Activated T-cell treated with anti-CD3 and anti-CD28 coated beads for 1 hour (primary cell): ENCODE data around the gene DDX43.
A peak's percentile ranks its signal among the peaks of the same experiment; 100 is the strongest.
"Not testable (repeated sequence)": the region's sequence is repeated elsewhere in the genome, so short reads cannot be mapped to it uniquely, and the experiment has no call there.

Experiments used
- DNase-seq: peaks from one replicate; pipeline ENCODE4 v3.0.0-alpha.2; 2020; ENCODE audit warnings: low read depth

DDX43 gene

DNA sequence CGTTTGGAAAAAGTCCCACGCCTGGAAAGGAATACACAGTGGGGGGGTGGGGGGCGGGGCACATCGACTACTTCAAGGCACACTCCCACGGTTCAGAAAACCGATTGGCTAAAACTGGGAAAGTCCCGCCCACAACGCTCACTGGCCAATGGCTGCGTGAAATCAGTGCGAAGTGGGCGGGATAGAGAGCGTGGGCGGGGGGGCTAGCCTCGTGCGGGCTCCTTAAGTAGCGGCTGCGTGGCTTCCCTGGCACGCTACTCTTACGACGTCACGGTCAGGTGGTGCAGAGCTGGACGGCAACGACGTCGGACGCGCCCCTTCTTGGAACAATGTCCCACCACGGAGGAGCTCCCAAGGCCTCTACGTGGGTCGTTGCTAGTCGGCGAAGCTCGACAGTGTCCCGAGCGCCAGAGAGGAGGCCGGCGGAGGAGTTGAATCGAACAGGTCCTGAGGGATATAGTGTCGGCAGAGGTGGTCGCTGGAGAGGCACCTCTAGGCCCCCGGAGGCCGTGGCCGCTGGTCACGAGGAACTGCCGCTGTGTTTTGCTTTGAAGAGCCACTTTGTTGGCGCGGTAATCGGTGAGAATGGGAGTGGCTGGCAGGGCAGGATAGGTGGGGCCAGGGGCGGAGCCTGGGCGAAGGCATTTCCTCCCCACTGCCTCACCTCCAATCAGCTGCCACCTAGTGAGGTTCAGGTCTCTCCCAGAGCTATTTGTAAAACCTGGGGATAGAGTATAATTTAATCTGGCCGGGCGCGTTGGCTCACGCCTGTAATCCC, at the start of gene DDX43:
DDX43 (plus strand) TSS at position 252 of the 778 bp plus-strand sequence; CDS start at position 330, 78 bp downstream.
- DNase-seq = peak; percentile 37

DNA sequence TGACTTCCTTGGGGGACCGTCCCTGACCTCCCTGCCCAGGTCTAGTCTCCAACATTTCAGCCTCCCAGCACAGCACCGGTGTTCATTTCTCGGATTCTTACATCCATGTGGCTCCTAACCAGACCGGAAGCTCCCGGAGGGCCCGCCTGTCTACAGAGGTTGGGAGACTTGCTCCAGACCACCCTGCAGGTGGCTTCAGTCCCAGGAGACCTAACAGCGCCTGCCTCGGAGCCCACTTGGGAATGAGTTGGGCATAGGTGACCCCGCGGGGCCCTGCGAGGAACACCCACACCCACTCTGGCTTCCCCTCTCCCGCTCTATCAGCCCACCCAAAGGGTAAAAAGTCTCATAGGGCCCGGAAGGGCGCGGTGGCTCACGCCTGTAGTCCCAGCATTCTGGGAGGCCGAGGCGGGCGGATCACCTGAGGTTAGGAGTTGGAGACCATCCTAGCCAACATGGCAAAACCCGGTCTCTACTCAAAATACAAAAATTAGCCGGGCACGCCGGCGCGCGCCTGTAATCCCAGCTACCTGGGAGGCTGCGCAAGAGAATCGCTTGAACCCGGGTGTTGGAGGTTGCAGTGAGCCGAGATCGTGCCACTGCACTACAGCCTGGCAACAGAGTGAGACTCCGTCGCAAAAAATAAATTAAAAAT, 46.0 kb upstream of the DDX43 start:
- no peak for DNase-seq

DNA sequence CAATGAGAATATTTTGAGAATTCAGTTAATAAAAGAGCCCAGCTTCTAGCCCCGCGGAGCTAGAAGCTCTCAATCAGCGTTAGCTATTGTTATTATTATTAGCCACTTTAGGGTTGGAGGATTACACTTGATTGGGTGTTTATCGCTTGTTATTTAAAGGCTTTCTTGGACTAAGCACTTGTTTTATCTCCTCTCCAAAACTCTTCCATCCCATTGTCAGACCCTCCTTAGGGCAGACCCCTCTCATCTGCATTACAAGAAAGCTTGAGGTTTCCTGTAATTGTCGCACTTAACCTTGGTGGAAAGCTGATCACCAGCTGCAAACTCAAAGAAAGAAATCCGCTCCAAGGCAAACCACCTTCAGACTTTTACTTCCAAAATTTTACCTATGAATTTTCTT, 45.3 kb upstream of the DDX43 start:
- no peak for DNase-seq

DNA sequence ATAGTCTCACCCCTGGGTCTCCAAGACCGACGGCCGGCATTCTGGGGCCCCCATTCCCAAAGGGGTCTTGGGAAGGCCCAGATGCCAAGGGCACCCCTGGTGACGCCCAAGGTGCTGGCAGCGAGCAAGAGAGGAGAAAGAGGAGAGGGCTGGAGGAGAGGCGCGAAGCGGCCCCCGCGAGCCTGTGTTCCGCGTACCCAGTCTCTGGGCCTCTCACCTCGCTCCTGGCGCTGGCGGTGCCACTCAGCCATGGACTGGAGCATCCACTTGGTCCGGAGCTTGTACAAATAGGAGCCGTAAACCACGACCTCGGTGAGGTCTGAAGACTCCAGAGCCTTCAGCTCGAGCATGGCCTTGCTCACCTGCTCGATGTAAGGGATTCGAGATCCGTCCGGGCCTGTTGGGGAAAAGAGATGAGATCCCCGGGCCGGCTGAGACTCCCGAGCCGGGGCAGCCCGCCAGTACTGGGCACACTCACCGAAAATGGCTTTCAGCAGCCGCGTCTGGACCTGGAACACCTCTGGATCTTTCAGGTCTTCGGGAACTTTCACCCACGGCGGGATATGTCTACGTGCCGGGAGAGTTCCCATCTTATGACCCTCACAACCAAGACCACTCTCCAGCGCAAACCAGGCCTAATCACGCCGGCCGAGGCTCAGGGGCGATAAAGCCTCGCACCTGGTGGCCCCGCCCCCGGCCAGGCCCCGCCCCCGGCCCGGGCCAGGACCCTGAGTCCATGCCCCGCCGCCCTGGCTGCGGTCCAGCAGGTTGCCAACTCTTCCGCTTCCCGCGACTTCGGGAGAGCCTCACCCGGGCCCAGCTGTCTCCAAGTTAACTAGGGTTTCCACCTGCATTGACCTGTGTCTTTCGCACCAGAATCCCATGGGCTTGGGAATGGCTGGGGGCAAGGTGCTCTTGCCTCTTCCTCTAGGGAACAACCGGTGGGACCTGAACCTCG, 40.7 kb upstream of the DDX43 start, which contains the start of gene DPPA5:
DPPA5 (minus strand) TSS at position 641 of the 958 bp plus-strand sequence; CDS start at position 590, 51 bp downstream.
- no peak for DNase-seq

DNA sequence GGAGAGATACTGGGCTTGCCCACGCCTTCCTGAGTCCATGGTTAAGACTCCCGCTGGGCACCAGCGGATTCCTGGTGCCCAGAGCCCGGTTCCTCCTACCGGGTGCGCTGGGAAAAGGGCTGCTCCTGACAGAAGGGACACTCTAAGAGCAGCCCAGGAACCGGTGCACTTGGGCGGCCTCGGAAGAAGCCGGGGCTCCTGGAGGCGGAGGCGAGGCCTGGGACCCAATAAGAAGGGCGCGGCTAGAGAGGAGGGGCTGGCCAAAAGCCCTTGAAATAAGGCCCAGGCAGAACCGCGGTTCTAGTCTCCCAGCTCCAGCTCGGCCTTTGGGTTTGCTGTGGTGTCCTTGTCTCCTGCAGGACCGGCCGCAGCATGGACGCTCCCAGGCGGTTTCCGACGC, 32.3 kb upstream of the DDX43 start, which contains the start of gene KHDC3L:
KHDC3L (plus strand) TSS at position 301 of the 400 bp plus-strand sequence; CDS start at position 373, 72 bp downstream.
- DNase-seq = no peak

DNA sequence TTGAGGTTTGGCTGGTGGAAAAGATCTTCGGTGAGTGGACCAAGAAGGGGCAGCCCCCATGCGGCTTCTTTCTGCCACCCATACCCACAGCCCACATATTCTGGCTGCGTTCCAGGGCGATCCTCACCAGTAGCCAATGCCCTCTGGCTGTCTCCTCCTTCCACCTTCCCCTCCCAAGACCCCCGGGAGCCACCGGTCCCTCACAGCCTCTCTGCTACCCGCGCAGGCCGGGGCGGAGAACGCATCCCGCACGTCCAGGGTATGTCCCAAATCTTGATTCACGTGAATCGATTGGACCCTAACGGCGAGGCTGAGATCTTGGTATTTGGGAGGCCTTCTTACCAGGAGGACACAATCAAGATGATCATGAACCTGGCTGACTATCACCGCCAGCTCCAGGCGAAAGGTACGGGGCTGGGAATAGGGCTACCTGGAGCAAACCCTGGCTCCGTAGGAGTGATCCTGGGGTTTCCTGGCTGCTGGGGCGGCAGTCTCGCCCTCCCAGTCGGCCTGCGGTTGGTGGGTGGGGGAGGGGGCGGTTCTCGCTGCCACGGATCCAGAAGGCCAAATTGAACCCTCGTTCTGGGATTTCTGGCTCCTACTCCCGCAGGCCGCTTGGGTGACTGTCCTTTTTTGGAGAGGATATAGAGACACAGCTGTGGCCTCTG, 31.6 kb upstream of the DDX43 start:
- no peak for DNase-seq

DNA sequence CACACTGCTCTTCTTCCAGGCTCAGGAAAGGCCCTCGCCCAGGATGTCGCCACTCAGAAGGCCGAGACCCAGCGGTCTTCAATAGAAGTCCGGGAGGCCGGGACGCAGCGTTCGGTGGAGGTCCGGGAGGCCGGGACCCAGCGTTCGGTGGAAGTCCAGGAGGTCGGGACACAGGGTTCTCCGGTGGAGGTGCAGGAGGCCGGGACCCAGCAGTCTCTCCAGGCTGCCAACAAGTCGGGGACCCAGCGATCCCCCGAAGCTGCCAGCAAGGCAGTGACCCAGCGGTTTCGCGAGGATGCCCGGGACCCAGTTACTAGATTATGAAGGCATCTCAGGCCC, 31.1 kb upstream of the DDX43 start:
- DNase-seq = no peak

DNA sequence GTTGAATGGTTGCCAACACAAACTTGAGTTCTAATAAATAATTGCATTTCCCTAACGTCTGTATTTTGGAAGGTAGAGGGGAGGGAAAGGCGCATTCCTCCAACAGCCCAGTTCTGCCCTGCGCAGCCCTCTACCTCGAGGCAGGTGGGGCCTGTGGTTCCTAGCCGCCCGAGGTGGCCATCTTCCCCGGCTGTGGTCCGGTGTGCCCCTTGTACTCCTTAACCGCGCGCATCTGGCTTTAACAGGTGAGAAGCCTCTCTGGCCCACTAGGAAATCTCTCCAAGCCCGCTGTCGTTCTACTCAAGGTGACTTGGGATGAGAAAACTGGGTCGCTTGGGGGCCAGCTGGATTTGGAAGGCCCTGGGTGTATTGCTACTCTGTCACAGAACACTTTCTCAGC, 30.5 kb upstream of the DDX43 start:
- no peak for DNase-seq

DNA sequence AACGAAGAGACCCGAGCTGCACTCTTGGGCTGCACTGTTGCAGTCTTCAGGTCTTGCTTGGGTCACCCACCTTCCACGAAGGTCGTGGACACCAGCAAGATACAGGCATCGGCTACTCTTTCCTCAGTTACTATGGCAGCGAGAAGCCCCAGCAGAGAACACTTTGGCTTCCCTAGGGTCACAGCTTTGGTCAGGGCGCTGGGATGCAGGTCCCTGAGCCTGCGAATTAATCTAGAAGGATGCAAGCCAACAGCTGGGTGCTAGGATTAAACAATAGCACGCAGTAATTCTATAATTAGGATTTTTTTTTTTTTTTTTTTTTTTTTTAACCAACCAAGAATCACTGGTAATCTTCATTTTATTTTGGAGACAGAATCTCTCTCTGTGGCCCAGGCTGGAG, 30.1 kb upstream of the DDX43 start:
- DNase-seq = no peak

DNA sequence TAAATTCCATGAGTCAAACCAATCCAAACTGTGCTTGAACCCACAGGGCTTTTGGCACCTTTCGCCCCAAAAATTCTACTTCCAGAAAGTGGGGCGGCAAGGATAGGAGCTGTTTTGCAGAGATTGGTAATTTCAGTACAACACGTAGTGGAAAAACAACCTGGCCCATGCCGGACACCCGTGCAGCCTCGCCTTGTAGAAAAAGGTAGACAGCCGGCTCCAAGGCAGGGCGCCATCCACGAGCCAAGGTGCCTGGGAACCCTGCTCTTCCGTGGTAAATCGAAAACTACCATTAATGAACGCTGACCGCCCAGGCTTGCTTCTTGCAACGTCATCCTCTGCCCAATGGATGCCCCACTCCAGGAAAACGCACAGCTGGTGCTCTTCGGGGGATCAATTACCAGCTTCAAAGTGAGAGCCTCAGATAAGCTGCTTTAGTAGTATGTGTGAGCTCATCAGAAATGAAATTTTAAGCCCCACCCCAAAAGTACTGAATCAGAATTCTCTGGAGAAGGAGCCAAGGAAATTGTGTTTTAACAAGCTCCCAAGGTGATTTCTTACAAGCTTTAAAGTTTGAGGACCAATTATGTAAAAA, 26.8 kb upstream of the DDX43 start:
- no peak for DNase-seq

DNA sequence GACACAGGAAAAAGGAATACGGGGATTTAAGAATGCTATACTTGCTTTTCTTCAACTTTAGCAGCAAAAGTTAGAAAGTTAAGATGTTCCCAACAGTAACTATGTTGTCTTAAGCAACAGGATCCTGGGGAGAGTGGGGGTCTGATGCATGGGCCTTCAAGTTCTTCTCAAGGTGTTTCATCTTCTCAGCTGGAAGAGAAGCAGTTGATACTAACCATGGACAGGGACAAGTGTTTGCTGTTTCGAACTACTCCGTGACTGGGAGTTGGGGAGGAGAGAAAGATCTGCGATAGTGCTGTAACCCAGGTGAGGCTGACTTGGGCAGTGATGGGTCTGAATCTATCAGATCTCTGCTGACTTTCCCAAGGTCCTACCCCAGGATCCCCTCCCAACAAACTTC, 26.0 kb upstream of the DDX43 start:
- DNase-seq = no peak

DNA sequence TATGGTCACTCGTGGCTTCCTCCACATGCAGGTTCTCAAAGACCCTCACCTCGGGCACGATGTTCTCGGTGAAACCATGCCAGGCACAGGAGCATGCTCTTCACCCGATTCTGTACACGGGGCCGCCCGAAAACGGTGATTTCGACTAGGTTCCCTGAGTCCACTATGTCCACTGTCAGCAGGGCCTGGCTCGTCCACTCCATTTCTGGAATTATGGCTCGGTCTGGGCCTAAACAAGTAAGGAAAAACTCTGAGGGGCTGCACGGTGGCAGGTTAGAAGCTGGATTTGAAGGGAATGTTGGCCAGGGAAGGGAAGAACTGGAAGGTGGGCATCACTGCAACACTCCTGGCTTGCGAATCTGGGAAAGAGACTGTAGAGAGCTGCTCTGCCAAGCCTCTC, 25.5 kb upstream of the DDX43 start:
- DNase-seq = no peak

DNA sequence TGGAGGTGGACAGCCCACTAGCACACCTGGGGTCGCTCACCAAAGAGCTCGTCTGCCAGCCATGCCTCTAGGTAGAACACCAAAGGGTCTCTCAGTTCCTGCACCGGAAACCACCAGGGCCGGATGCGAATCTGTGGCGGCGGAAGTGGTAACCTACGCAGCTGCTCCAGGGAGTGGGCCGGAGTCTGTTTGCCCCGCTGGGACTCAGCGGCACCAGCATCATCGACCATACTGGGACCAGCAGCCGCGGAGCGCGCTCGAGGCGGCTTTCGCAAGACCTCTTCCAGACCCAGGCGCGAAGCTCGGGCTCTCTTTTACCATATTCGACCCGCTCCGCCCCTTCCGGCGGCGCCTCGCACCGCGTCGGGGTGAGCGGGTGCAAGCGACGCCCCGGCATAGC, 25.1 kb upstream of the DDX43 start, which contains the start of gene OOEP:
OOEP (minus strand) TSS at position 335 of the 400 bp plus-strand sequence; CDS start at position 230, 105 bp downstream.
- no peak for DNase-seq

DNA sequence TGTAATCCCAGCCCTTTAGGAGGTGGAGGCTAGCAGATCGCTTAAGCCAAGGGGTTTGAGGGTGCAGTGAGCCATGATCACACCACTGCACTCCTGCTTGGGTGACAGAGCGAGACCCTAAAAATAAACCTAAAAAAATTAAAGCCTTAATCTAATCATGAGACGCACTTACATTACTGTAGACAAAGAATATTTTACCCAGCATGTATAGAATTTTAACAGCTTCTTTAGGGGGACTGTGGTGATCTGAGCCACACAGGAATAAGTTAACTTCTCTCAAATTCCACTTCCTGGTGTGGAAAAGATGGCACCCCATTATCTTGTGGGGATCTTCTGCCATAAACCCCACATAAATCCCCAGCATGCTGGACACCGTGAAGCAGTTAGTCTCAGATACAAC, 22.6 kb upstream of the DDX43 start:
- no peak for DNase-seq

DNA sequence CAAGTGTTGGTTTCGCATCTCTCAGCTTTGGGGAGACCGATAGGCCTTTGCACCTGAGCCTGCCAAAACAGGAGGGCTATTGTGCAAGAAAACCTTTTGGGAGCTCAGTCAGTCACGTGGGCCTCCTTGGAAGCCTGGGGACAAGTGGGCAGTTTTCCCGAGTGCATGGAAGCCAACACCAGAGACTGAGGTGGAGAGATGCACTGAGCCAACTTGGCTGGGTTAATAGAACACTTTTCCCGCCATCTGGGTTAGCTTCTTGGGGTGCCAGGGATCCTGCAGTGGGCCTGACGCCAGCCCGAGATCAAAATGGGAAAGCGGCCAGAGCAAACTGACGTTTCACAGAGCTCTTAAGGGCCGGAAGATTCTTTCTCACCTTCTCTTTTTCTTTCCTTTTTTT, 22.1 kb upstream of the DDX43 start:
- DNase-seq = no peak

DNA sequence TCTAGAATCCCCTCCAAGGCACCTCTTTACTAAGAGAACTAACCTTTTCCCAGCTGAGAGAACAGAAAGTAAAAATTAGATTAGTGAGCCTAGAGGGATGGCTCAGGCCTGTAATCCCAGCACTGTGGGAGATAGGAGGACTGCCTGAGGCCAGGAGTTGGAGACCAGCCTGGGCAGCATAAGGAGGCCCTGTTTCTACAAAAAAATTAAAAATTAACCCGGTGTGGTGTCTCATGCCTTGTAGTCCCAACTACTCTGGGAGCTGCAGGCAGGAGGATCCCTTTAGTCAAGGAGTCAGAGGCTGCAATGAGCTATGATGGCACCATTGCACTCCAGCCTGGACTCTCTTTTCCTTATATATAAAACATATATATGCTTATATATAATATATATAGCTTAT, 19.4 kb upstream of the DDX43 start:
- DNase-seq = no peak

DNA sequence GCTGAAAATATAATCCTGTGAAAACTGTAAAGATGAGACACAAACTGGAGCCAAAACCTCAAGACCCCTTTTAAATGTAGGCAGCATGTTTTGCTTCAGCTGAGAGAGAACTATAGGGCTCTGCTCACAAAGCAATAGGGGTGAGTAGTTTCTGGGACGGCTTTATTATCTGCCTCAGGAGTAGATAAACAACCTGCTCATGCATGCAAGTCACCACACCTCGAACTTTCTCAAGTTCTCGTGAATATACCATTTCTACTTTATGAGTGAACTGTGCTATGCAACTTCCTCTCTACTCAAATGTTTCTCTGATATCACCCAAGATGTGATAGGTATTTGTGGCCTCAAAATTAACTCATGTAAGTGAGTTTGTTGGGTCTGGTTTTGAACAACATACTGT, 17.4 kb upstream of the DDX43 start:
- DNase-seq = no peak

DNA sequence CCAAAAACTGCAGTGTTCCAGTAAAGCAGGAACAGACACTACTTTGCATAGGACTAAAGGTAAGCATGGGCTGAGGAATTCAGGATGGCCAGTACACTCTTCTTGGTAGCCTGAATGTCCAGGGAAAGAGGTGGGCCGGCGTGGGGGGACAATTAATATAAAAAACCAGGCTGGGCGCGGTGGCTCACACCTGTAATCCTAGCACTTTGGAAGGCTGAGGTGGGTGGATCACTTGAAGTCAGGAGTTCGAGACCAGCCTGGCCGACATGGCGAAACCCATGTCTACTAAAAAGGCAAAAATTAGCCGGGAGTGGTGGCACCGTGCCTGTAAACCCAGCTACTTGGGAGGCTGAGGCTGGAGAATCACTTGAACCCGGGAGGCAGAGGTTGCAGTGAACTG, 13.1 kb upstream of the DDX43 start:
- DNase-seq = not testable (repeated sequence)

DNA sequence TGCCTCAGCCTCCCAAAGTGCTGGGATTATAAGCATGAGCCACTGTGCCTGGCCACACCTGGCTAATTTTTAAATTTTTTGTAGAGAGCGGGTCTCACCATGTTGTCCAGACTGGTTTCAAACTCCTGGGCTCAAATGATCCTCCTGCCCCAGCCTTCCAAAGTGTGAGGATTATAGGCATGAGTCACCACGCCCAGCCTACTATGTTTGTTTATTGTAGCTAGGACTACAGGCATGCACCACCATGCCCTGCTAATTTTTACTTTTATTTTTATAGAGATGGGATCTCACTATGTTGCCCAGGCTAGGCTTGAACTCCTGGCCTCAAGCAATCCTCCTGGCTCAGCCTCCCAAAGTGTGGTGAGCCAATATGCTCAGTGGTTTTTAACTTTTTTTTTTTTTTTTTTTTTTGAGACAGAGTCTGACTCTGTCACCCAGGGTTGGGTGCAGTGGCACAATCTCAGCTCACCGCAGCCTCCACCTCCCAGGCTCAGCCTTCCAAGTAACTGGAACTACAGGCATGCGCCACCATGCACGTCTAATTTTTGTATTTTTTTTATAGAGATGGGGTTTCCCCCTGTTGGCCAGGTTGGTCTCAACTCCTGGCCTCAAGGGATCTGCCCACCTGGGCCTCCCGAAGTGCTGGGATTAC, 12.0 kb upstream of the DDX43 start:
- DNase-seq = no peak

DNA sequence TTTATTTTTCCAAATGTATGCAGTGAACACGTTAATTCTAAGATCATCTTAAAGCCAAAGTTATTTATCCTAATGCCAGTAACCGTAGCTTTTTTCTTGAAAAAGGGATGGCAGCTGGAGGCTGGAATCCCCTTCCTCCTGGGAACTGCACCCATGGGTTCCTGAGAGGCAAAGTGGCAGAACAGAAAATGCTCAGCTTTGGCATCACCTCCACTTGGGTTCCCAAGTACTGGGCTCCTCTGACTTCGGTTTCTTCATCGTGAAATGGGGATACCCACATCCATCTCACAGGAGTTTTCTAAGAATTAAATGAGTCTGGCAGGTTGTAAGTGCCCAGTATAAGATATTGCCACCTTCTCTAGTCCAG, 6.2 kb upstream of the DDX43 start:
- no peak for DNase-seq
